Nephron progenitor cell (in vitro differentiated cells): ENCODE data around the gene FAM161A.
"Not testable (repeated sequence)": the region's sequence is repeated elsewhere in the genome, so short reads cannot be mapped to it uniquely, and the experiment has no call there.

Experiments
- DNase-seq: peaks from one replicate; pipeline ENCODE4 v3.0.0; 2021
- H3K27ac Mint-ChIP-seq: 2 replicates; pipeline ENCODE4 v1.8.0; 2021; ENCODE audit warnings: mild to moderate bottlenecking, moderate library complexity, mixed read lengths
- H3K27me3 Mint-ChIP-seq: 2 replicates; pipeline ENCODE4 v1.8.0; 2021; ENCODE audit warnings: mild to moderate bottlenecking, low read depth, mixed read lengths; ENCODE audit not compliant: poor library complexity
- H3K36me3 Mint-ChIP-seq: 2 replicates; pipeline ENCODE4 v1.8.0; 2021; ENCODE audit warnings: low read depth, mixed read lengths
- H3K4me1 Mint-ChIP-seq: 2 replicates; pipeline ENCODE4 v1.8.0; 2021; ENCODE audit warnings: mixed read lengths
- H3K4me3 Mint-ChIP-seq: 2 replicates; pipeline ENCODE4 v1.8.0; 2021; ENCODE audit warnings: mild to moderate bottlenecking, moderate library complexity, mixed read lengths
- H3K9me3 Mint-ChIP-seq: 2 replicates; pipeline ENCODE4 v1.8.0; 2021; ENCODE audit warnings: mild to moderate bottlenecking, moderate library complexity, mixed read lengths
- TF ChIP-seq, protein P1 (sequence below): fragments of 200-600 bp; sonication (generic); IDR thresholded peaks from 2 replicates; pipeline ENCODE4 v1.5.0; 2021; ENCODE audit warnings: antibody characterized with exemption

The FAM161A gene

DNA sequence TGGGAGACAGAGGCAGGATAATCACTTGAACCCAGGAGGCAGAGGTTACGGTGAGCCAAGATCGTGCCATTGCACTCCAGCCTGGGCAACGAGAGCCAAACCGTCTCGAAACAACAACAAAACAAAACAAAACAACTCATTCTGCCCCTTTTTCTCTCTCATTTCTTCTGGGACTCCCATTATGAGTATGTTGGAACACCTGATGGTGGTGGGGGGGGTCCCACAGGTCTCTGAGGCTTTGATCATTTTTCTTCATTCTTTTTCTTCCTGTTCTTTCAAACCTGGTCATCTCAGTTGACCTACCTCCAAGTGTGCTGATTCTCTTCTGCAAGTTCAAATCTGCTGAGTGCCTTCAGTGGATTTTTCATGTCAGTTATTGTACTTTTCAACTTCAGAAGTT is 8.2 kb upstream of the FAM161A start:
- H3K9me3 Mint-ChIP-seq = peaks cover 34% of the 10 kb centered on the region
- peaks cover 3% of the 10 kb centered on the region for H3K27me3 Mint-ChIP-seq
- TF ChIP-seq, protein P1, sequence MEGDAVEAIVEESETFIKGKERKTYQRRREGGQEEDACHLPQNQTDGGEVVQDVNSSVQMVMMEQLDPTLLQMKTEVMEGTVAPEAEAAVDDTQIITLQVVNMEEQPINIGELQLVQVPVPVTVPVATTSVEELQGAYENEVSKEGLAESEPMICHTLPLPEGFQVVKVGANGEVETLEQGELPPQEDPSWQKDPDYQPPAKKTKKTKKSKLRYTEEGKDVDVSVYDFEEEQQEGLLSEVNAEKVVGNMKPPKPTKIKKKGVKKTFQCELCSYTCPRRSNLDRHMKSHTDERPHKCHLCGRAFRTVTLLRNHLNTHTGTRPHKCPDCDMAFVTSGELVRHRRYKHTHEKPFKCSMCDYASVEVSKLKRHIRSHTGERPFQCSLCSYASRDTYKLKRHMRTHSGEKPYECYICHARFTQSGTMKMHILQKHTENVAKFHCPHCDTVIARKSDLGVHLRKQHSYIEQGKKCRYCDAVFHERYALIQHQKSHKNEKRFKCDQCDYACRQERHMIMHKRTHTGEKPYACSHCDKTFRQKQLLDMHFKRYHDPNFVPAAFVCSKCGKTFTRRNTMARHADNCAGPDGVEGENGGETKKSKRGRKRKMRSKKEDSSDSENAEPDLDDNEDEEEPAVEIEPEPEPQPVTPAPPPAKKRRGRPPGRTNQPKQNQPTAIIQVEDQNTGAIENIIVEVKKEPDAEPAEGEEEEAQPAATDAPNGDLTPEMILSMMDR = no peak
- H3K4me1 Mint-ChIP-seq = no peaks in the 10 kb centered on the region
- peaks cover 67% of the 10 kb centered on the region for H3K36me3 Mint-ChIP-seq
- no peak overlapping the region for H3K4me3 Mint-ChIP-seq
- H3K27ac Mint-ChIP-seq = no peak overlapping the region
- DNase-seq = no peak

GRCh38 chr2:61857224-61857623 is 3.4 kb upstream of the FAM161A start:
- peaks cover 17% of the 10 kb centered on the region for H3K9me3 Mint-ChIP-seq
- peaks cover 12% of the 10 kb centered on the region for H3K4me1 Mint-ChIP-seq
- peaks cover 3% of the 10 kb centered on the region for H3K27me3 Mint-ChIP-seq
- TF ChIP-seq, protein P1 = no peak
- H3K27ac Mint-ChIP-seq = no peak overlapping the region
- DNase-seq = no peak
- peaks cover 19% of the 10 kb centered on the region for H3K36me3 Mint-ChIP-seq
- no peak overlapping the region for H3K4me3 Mint-ChIP-seq

- H3K36me3 Mint-ChIP-seq = peaks cover 12% of the 10 kb centered on the region
- H3K4me1 Mint-ChIP-seq = peaks cover 15% of the 10 kb centered on the region
- TF ChIP-seq, protein P1 = no peak
Measured at GRCh38 chr2:61855318-61855613, 1.4 kb upstream of the FAM161A start.

GRCh38 chr2:61854564-61855317 is 881 bp upstream of the FAM161A start:
- Mint-ChIP-seq H3K36me3 (peaks cover 8% of the 10 kb centered on the region), H3K4me1 (peaks cover 15% of the 10 kb centered on the region), H3K9me3 (no peaks in the 10 kb centered on the region), H3K27me3 (peaks cover 3% of the 10 kb centered on the region), H3K27ac (peak overlapping the region; percentile 97), H3K4me3 (peak overlapping the region; percentile 95)
- peak; percentile 84 for DNase-seq
- TF ChIP-seq, protein P1 = no peak

More at GRCh38 chr2:61855318-61855613, 1.4 kb upstream of the FAM161A start:
- peaks cover 4% of the 10 kb centered on the region for H3K9me3 Mint-ChIP-seq
- peak overlapping the region; percentile 97 for H3K27ac Mint-ChIP-seq
- peaks cover 3% of the 10 kb centered on the region for H3K27me3 Mint-ChIP-seq
- DNase-seq = peak; percentile 40
- peak overlapping the region; percentile 95 for H3K4me3 Mint-ChIP-seq

DNA sequence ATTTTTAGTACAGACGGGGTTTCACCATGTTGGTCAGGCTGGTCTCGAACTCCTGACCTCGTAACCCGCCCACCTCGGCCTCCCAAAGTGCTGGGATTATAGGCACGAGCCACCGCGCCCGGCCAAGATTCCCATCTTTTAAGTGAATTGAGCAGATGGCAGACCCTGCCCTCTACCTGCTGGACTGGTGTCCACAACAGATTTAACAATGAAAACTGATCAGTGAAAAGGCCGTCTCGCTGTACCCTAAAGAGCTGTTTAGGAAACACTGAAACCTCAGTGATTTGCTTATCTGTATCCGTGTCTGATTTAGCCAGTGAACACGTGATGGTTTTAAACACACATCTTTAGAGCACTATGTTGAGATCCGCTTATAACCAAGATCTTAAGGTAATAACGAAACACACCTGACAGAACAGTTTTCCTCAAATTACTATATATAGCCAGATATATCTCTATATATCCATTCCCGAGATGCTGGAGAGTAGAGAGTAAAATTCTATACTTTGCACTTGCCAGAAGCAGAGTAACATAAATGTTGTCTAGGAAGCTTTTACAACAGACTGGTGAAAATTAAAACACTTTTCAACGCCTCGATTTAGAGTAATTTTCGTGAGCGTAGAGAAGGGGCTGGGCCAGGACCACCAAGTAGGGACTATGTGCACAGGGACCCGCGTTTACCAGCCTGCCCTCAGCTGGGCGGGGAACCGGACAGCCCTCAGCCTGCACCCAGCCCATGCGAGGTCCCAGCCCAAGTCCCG is 594 bp downstream of the FAM161A start:
- Mint-ChIP-seq H3K4me3 (peak overlapping the region; percentile 95), H3K4me1 (peaks cover 15% of the 10 kb centered on the region), H3K9me3 (no peaks in the 10 kb centered on the region), H3K27me3 (no peaks in the 10 kb centered on the region), H3K36me3 (peaks cover 7% of the 10 kb centered on the region), H3K27ac (no peak overlapping the region)
- TF ChIP-seq, protein P1 = no peak
- peak; percentile 2 for DNase-seq

GRCh38 chr2:61851270-61851669 is 2.6 kb downstream of the FAM161A start:
- H3K27ac Mint-ChIP-seq, H3K4me3 Mint-ChIP-seq, DNase-seq, H3K27me3 Mint-ChIP-seq, H3K9me3 Mint-ChIP-seq: not testable (repeated sequence)
- Mint-ChIP-seq H3K36me3 (peaks cover 12% of the 10 kb centered on the region), H3K4me1 (peaks cover 26% of the 10 kb centered on the region)
